ENCODE data around the gene ATF6. TPM values are rescaled to one million over a fixed set of nuclear protein-coding genes. Genes with fewer than 3 reads are reported as not detected.
A peak's percentile ranks its signal among the peaks of the same experiment; 100 is the strongest.

Gene ATF6
- total RNA-seq, 2 experiments from 2014 or later: 16.9 to 17.3 TPM

- Mint-ChIP-seq H3K9me3 (peaks cover 8% of the 10 kb centered on the region), H3K36me3 (ENCODE audit: low read depth) (no peaks in the 10 kb centered on the region), H3K4me1 (ENCODE audit: low read depth) (no peaks in the 10 kb centered on the region), H3K27me3 (peaks cover 2% of the 10 kb centered on the region), H3K4me3 (no peak overlapping the region), H3K27ac (no peak overlapping the region)
- ChIA-PET POLR2A (no interaction called here), CTCF (no interaction called here)
- no peak for DNase-seq
- no peak for TF ChIP-seq CTCF (IDR thresholded peaks at IDR 0.05)
- ATAC-seq: no peak
- intact Hi-C loops (cut with micrococcal nuclease): no loop called here
Measured at GRCh38 chr1:161988413-161988812, 222.3 kb downstream of the ATF6 start.

- Mint-ChIP-seq H3K4me3 (no peak overlapping the region), H3K9me3 (peaks cover 8% of the 10 kb centered on the region), H3K27me3 (peaks cover 2% of the 10 kb centered on the region), H3K4me1 (ENCODE audit: low read depth) (no peaks in the 10 kb centered on the region), H3K36me3 (ENCODE audit: low read depth) (no peaks in the 10 kb centered on the region), H3K27ac (no peak overlapping the region)
- intact Hi-C loops (cut with micrococcal nuclease): no loop called here
- POLR2A ChIA-PET: no interaction called here
- DNase-seq (no peak), ATAC-seq (peak; percentile 17)
- CTCF ChIA-PET: no interaction called here
- TF ChIP-seq CTCF (IDR thresholded peaks at IDR 0.05): no peak
Measured at GRCh38 chr1:161989108-161989507, 223.0 kb downstream of the ATF6 start.

- ChIA-PET CTCF (no interaction called here), POLR2A (no interaction called here)
- H3K36me3 Mint-ChIP-seq (ENCODE audit: low read depth): no peaks in the 10 kb centered on the region
- no peak for TF ChIP-seq CTCF (IDR thresholded peaks at IDR 0.05)
- H3K9me3 Mint-ChIP-seq: peaks cover 8% of the 10 kb centered on the region
- no peaks in the 10 kb centered on the region for H3K4me1 Mint-ChIP-seq (ENCODE audit: low read depth)
- H3K27me3 Mint-ChIP-seq: peaks cover 2% of the 10 kb centered on the region
- H3K4me3 Mint-ChIP-seq: no peak overlapping the region
- no peak for DNase-seq
- intact Hi-C loops (cut with micrococcal nuclease): no loop called here
- no peak overlapping the region for H3K27ac Mint-ChIP-seq
- ATAC-seq: no peak
Measured at GRCh38 chr1:161989786-161990185, 223.7 kb downstream of the ATF6 start.

GRCh38 chr1:161993576-161993975 lies 227.5 kb downstream of the ATF6 start:
- Mint-ChIP-seq H3K4me1 (ENCODE audit: low read depth) (no peaks in the 10 kb centered on the region), H3K36me3 (ENCODE audit: low read depth) (no peaks in the 10 kb centered on the region), H3K4me3 (no peak overlapping the region), H3K9me3 (peaks cover 1% of the 10 kb centered on the region), H3K27ac (no peak overlapping the region), H3K27me3 (peaks cover 2% of the 10 kb centered on the region)
- no peak for ATAC-seq
- TF ChIP-seq CTCF (IDR thresholded peaks at IDR 0.05): no peak
- CTCF ChIA-PET: no interaction called here
- POLR2A ChIA-PET: no interaction called here
- intact Hi-C loops (cut with micrococcal nuclease): no loop called here
- DNase-seq: no peak

GRCh38 chr1:161994175-161994668 lies 228.1 kb downstream of the ATF6 start:
- H3K27me3 Mint-ChIP-seq: peaks cover 2% of the 10 kb centered on the region
- ATAC-seq (no peak), DNase-seq (no peak)
- intact Hi-C loops (cut with micrococcal nuclease): no loop called here
- CTCF ChIA-PET: no interaction called here
- H3K36me3 Mint-ChIP-seq (ENCODE audit: low read depth): no peaks in the 10 kb centered on the region
- no peaks in the 10 kb centered on the region for H3K4me1 Mint-ChIP-seq (ENCODE audit: low read depth)
- H3K9me3 Mint-ChIP-seq: peaks cover 1% of the 10 kb centered on the region
- H3K4me3 Mint-ChIP-seq: no peak overlapping the region
- no peak for TF ChIP-seq CTCF (IDR thresholded peaks at IDR 0.05)
- POLR2A ChIA-PET: interaction anchor here (1.0 kb wide), 1 partner anchor 10 kb away, joined by 3 read pairs; no protein-coding TSS in a partner anchor
- no peak overlapping the region for H3K27ac Mint-ChIP-seq
